Measurements from ENCODE around the gene AOC1. TPM values are rescaled to one million over a fixed set of nuclear protein-coding genes. Genes with fewer than 3 reads are reported as not detected.
"Not testable (repeated sequence)": the region's sequence is repeated elsewhere in the genome, so short reads cannot be mapped to it uniquely, and the experiment has no call there.

The AOC1 gene
- total RNA-seq, 3 donors from 2014 or later: 249 to 756 (median 606) TPM

DNA sequence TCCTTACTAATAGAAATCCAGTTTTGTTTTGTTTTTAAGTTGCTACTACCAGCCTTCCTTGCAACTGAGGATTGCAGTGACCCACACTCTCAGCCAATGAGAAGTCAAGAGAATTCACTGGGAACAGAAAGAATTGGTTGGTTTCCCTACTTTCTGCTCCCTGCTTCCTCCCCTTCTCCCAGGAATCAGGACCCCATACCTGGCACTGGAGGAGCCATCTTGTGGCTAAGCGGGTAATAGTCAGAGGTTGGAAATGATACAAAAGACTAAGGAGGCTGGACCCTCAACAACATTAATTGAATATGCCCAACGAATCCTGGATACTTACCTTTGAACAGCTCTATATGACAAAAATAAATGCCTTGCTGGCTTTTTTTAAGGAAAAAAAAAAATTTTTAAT, 45.5 kb upstream of the AOC1 start:
- TF ChIP-seq, protein P1, sequence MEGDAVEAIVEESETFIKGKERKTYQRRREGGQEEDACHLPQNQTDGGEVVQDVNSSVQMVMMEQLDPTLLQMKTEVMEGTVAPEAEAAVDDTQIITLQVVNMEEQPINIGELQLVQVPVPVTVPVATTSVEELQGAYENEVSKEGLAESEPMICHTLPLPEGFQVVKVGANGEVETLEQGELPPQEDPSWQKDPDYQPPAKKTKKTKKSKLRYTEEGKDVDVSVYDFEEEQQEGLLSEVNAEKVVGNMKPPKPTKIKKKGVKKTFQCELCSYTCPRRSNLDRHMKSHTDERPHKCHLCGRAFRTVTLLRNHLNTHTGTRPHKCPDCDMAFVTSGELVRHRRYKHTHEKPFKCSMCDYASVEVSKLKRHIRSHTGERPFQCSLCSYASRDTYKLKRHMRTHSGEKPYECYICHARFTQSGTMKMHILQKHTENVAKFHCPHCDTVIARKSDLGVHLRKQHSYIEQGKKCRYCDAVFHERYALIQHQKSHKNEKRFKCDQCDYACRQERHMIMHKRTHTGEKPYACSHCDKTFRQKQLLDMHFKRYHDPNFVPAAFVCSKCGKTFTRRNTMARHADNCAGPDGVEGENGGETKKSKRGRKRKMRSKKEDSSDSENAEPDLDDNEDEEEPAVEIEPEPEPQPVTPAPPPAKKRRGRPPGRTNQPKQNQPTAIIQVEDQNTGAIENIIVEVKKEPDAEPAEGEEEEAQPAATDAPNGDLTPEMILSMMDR (IDR thresholded peaks at IDR 0.05): no peak
- intact Hi-C loops (cut with DNase I, micrococcal nuclease): no loop called here
- Histone ChIP-seq H3K4me3 (no peak overlapping the region), H3K9me3 (peaks cover 13% of the 10 kb centered on the region), H3K36me3 (ENCODE audit: low read depth) (no peaks in the 10 kb centered on the region), H3K4me1 (ENCODE audit: low read depth) (peaks cover 10% of the 10 kb centered on the region)
- ATAC-seq (no peak), DNase-seq (no peak)

DNA sequence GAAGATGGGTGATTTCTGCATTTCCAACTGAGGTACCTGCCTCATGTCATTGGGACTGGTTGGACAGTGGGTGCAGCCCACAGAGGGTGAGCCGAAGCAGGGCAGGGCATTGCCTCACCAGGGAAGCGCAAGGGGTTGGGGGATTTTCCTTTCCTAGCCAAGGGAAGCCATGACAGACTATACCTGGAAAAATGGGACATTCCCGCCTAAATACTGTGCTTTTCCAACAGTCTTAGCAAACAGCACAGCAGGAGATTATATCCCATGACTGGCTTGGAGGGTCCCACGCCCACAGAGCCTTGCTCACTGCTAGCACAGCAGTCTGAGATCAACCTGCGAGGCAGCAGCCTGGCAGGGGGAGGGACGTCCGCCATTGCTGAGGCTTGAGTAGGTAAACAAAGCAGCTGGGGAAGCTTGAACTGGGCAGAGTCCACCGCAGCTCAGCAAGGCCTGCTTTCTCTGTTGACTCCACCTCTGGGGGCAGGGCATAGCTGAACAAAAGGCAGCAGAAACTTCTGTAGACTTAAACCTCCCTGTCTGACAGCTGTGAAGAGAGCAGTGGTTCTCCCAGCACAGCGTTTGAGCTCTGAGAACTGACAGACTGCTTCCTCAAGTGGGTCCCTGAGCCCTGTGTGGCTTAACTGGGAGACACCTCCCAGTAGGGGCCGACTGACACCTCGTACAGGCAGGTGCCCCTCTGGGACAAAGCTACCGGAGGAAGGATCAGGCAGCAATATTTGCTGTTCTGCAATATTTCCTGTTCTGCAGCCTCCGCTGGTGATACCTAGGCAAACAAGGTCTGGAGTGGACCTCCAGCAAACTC, 44.5 kb upstream of the AOC1 start:
- intact Hi-C loops (cut with DNase I, micrococcal nuclease); H3K4me3 ChIP-seq; H3K4me1 ChIP-seq (ENCODE audit: low read depth); H3K36me3 ChIP-seq (ENCODE audit: low read depth): not testable (repeated sequence)
- H3K9me3 ChIP-seq: peaks cover 16% of the 10 kb centered on the region
- DNase-seq (peak; percentile 77 to 82 (median 79)), ATAC-seq (peak; percentile 52)

DNA sequence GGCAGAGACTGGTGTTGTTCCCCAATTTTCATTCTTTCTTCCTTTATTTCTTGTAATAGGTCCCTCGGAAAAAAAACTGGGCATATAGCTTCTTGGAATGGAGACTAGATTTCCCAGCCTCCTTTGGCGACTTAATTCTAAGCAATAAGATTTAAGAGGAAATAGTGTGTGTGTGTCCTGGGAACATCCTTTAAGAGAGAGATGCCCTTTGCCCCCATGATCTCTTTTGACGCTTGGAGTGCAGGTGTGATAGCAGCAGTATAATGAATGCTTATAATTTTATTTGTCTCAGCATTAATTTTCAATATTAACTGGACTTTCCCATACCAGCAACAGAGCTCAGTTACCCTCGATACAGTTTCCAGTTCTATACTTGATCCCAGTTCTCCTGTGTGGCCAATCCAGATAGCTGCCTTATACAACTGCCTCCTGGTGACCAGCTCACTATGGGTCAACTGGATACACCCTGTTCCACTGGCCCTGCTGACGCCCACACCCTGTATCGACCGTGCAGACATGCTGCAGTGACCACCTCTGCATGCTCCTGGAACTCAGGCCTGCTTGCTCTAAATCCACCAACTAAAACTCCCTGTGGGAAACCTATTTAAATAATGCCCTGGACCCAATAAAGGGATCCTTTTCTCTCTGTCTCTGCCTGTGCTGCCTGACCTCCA, 37.9 kb upstream of the AOC1 start:
- TF ChIP-seq, protein P1 (IDR thresholded peaks at IDR 0.05): no peak
- intact Hi-C loops (cut with DNase I, micrococcal nuclease): no loop called here
- Histone ChIP-seq H3K4me1 (ENCODE audit: low read depth) (no peaks in the 10 kb centered on the region), H3K4me3 (no peak overlapping the region), H3K36me3 (ENCODE audit: low read depth) (no peaks in the 10 kb centered on the region), H3K9me3 (peaks cover 8% of the 10 kb centered on the region)
- ATAC-seq (peak; percentile 74), DNase-seq (no peak)

DNA sequence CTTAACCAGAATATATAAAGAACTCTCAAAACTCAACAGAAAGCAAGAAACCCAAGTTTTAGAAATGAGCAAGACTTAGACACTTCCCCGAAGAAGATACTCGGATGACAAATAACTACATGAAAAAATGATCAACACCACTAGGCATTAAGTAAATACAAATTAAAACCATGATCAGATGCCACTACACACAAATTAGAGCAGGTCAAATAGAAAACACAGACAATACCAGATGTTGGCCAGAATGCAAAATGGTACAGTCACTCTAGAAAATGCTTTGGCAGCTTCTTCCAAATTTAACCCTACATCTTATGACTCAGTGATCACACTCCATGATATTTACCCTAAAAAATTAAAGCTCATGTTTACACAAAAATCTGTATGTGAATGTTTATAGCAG, 33.3 kb upstream of the AOC1 start:
- no peak for DNase-seq
- Histone ChIP-seq H3K4me1 (ENCODE audit: low read depth) (no peaks in the 10 kb centered on the region), H3K9me3 (no peaks in the 10 kb centered on the region), H3K36me3 (ENCODE audit: low read depth) (no peaks in the 10 kb centered on the region), H3K4me3 (no peak overlapping the region)
- intact Hi-C loops (cut with DNase I, micrococcal nuclease): no loop called here
- no peak for ATAC-seq
- TF ChIP-seq, protein P1 (IDR thresholded peaks at IDR 0.05): no peak

DNA sequence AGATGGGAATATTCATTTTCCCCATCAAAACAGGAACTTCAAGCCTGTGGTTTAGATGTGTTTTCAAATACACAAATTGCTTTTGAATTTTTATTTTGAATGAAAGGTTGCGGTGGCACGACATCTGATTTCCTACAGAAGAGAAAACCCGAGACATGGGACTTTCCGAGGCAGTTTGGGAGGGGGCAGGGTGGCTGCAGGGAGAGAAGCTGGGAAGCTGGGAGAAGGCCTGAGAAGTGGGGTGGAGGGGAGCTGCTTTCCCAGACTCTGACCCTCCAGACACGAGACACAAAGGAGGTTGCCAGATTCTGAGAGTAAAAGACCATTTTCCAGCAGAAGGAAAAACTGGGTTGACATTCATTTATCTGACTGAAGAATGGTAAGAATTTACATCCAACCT, 32.2 kb upstream of the AOC1 start:
- ATAC-seq: no peak
- no peaks in the 10 kb centered on the region for H3K4me1 ChIP-seq (ENCODE audit: low read depth)
- H3K36me3 ChIP-seq (ENCODE audit: low read depth): no peaks in the 10 kb centered on the region
- no peak for DNase-seq
- TF ChIP-seq, protein P1 (IDR thresholded peaks at IDR 0.05): no peak
- no peak overlapping the region for H3K4me3 ChIP-seq
- intact Hi-C loops (cut with DNase I, micrococcal nuclease): no loop called here
- H3K9me3 ChIP-seq: no peaks in the 10 kb centered on the region

DNA sequence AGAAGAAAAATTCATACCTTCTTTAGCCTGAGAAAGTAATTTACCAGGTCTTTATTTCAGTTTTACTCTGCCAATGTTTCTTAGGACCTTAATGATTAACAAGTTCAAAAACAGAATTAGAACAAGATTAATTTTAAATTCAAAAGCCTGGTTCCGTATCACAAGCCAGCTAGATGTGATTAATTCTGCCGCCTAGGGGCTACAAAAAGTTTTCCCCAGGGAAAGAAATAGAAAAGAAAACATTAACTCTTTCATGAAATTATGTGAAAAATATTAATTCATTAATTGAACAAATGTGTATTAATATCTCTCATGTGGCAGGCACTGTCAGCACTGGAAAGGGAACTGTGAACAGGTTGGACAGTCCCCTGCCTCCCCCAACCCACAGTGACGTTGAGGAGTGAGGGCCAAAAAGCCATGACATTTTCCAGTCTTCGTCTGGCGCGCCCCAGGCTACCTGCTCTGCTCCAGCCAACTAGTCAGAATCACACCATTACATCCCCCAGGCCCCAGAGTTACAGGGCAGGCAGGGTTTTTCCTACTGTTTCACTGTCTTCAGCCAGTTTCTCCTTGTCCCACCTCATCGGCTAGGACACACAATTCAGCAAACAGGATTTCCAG, 31.6 kb upstream of the AOC1 start:
- H3K4me1 ChIP-seq (ENCODE audit: low read depth): peaks cover 5% of the 10 kb centered on the region
- DNase-seq (no peak), ATAC-seq (no peak)
- TF ChIP-seq, protein P1 (IDR thresholded peaks at IDR 0.05): no peak
- H3K9me3 ChIP-seq: no peaks in the 10 kb centered on the region
- H3K4me3 ChIP-seq: no peak overlapping the region
- intact Hi-C loops (cut with DNase I, micrococcal nuclease): no loop called here
- H3K36me3 ChIP-seq (ENCODE audit: low read depth): no peaks in the 10 kb centered on the region
